A549 (cell line): ENCODE measurements around the gene NOS3.

Experiments
- POLR2A ChIP-seq: IDR thresholded peaks from 2 replicates; pipeline ENCODE4 v1.6.1; 2012; ENCODE audit warnings: mild to moderate bottlenecking, low read length
- TF ChIP-seq, protein P1 (sequence below): fragments of >200 bp; sonication (Bioruptor Twin); formaldehyde crosslinking; IDR thresholded peaks from 3 replicates; pipeline ENCODE4 v1.5.1; 2016

DNA sequence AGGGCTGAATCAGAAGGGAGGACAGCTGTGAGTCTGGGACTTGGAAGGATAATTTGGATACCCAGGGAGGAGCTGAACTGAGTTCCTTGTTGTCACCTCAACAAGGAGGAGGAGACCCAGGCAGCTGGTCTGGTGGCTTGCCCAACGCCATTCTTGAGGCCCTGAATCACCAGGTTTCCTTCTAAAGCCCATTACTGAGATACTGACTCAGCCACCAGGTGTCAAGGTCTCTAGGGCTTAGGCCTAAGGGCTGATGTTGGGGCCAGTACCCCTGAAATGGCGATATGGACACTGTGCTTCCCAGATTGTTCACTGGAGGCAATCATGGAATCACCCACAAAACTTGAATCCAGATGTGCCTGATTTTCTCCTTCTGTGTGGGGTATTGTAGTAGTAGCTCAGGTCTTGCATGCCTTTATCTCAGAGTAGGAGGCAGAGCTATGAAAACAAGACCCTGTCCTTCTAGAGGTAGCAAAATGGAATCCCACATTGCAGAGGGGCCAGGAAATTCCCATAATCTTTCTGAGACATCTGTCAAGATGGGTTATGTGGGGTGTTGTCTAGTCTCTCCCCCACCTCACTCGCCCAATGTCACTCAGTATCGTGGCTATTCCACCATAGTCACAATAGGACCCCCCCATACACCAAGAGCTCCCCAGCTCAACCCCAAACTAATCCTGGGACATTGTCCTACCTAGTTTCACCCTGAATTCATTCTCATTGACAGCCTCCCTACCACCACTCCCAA, 35.3 kb downstream of the NOS3 start:
- TF ChIP-seq POLR2A, result no peak
- TF ChIP-seq, protein P1, sequence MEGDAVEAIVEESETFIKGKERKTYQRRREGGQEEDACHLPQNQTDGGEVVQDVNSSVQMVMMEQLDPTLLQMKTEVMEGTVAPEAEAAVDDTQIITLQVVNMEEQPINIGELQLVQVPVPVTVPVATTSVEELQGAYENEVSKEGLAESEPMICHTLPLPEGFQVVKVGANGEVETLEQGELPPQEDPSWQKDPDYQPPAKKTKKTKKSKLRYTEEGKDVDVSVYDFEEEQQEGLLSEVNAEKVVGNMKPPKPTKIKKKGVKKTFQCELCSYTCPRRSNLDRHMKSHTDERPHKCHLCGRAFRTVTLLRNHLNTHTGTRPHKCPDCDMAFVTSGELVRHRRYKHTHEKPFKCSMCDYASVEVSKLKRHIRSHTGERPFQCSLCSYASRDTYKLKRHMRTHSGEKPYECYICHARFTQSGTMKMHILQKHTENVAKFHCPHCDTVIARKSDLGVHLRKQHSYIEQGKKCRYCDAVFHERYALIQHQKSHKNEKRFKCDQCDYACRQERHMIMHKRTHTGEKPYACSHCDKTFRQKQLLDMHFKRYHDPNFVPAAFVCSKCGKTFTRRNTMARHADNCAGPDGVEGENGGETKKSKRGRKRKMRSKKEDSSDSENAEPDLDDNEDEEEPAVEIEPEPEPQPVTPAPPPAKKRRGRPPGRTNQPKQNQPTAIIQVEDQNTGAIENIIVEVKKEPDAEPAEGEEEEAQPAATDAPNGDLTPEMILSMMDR, result no peak
